A673 (cell line): Measurements from ENCODE around the gene CYP21A2.
"Not testable (repeated sequence)": the region's sequence is repeated elsewhere in the genome, so short reads cannot be mapped to it uniquely, and the experiment has no call there.

Experiments used
- EZH2 ChIP-seq: fragments of 200-600 bp; sonication (generic); IDR thresholded peaks from 2 replicates; pipeline ENCODE4 v1.6.1; 2017; ENCODE audit warnings: borderline replicate concordance, low read depth, mild to moderate bottlenecking, mixed read lengths, antibody characterized with exemption, low read length; ENCODE audit not compliant: poor library complexity, severe bottlenecking
- TF ChIP-seq, protein P1 (sequence below): fragments of 300-800, 200-600 bp; sonication (generic); conservative IDR thresholded peaks from 2 replicates; pipeline ENCODE4 v1.5.1; 2017; ENCODE audit warnings: low read depth, mild to moderate bottlenecking, antibody characterized with exemption, low read length, moderate library complexity, mixed read lengths

DNA sequence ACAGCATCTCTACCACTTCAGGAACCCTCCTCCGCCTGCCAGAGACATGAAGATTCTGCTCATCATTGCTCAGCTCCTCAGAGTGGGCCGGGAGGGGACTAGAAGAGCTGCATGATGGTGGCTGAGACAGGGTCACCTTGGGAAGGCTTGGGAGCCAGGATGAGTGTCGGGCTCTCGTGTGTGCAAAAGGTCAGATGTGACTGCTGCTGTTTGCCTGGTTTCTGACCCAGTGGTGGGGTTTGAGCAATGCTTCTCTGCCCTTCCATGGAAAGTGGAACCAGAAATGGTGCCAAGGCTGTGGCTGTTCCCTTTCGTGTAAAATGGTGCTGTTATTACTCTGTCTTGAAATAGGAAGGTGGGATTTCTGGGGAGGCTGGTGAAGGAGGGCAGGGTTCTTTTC is 24.5 kb upstream of the CYP21A2 start:
- TF ChIP-seq, protein P1, sequence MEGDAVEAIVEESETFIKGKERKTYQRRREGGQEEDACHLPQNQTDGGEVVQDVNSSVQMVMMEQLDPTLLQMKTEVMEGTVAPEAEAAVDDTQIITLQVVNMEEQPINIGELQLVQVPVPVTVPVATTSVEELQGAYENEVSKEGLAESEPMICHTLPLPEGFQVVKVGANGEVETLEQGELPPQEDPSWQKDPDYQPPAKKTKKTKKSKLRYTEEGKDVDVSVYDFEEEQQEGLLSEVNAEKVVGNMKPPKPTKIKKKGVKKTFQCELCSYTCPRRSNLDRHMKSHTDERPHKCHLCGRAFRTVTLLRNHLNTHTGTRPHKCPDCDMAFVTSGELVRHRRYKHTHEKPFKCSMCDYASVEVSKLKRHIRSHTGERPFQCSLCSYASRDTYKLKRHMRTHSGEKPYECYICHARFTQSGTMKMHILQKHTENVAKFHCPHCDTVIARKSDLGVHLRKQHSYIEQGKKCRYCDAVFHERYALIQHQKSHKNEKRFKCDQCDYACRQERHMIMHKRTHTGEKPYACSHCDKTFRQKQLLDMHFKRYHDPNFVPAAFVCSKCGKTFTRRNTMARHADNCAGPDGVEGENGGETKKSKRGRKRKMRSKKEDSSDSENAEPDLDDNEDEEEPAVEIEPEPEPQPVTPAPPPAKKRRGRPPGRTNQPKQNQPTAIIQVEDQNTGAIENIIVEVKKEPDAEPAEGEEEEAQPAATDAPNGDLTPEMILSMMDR = not testable (repeated sequence)
- TF ChIP-seq EZH2 = not testable (repeated sequence)
